NCI-H2081 treated with DMSO at 0.1 percent for 48 hours (cell line): ENCODE results near the gene BACE1-AS.
A peak's percentile ranks its signal among the peaks of the same experiment; 100 is the strongest.
"Not testable (repeated sequence)": the region's sequence is repeated elsewhere in the genome, so short reads cannot be mapped to it uniquely, and the experiment has no call there.

ENCODE experiments used
- DNase-seq: peaks from one replicate; lab custom pipeline; 2025; lab: John Stamatoyannopoulos, UW

Gene BACE1-AS

DNA sequence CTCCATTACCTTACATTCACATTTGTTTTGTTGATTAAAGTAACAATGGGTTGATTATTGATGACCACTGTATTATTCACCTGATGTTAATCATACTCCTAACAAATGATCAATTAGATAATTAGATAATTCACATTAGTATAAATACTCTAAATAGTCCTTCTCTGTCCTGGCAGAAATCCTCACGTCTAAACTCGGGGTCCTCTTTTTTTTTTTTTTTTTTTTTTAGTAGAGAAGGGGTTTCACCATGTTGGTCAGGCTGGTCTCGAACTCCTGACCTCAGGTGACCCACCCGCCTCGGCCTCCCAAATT lies 36.1 kb downstream of the BACE1-AS start:
- DNase-seq, result not testable (repeated sequence)

DNA sequence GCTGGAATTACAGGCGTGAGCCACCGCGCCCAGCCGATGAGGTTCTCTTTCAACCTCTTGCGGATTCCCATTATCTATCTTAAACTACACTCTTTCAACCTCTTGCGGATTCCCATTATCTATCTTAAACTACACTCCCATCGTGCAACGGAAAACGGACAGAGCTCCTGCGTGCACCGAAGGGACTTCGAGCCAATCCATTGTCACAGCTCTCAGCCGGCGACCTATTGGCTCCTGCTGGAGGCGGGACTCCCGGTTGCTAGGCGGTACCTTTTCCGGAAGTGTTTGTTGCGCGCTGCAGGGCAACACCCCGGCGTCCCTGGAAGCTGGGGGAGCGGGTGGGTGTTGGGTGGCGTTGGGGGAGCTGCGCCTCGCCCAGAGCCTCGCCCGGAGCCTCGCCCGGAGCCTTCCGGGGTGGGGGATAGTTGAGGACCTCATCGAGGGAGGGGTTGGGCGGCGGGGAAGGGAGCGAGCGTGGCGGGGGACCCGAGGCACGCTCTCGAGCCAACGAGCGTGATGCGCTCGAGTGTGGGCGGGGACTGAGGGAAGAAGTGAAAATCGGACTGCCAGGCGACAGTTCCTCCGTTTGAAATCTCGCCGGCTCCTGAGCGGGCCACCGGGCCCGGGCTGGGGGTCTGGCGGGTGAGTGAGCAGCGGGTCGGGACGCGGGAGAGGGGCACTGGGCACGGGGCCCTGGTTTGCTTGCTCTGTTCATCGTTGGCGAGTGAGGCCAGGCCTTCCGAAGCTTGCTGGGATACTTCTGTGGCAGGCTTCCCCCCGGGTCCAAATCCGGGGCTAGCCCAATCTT lies 36.6 kb downstream of the BACE1-AS start, which contains the start of gene CEP164:
TSS of gene CEP164 (plus strand) at position 288 of the 808 bp plus-strand sequence. CDS start 10,733 bp downstream, outside the sequence.
- peak; percentile 94 for DNase-seq

DNA sequence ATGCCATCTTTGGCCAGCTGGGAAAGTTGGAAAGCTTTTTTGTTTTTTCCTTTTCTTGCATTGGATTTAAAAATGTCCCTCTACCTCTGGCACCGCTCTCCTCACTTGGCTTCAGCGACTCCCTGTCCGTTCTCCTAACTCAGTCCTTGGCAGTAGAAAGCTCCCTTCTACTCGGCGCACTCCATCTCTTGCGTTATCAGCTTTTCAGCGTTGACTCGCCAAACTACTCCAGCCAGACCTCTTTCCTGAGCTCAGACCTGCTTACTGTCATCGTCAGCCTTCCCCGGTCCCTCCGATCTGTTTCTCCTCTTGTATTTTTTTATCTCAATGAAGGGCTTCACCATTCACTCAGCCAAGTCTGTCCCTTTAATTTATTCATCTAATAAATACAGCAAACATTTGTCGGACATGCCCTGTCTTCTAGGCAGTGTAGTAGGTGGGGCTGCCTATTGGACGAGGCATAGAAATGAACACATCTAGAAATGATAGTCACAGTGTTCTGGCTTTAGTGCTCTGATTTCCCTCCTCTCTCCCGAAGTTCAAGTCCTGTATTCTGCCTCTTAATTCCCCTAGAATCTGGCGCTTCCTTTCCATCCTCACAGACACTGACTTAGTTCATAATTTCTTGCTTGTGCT lies 37.3 kb downstream of the BACE1-AS start:
- DNase-seq, result no peak

- DNase-seq, result no peak
Measured at GRCh38 chr11:117332843-117333242, 41.7 kb downstream of the BACE1-AS start.

DNA sequence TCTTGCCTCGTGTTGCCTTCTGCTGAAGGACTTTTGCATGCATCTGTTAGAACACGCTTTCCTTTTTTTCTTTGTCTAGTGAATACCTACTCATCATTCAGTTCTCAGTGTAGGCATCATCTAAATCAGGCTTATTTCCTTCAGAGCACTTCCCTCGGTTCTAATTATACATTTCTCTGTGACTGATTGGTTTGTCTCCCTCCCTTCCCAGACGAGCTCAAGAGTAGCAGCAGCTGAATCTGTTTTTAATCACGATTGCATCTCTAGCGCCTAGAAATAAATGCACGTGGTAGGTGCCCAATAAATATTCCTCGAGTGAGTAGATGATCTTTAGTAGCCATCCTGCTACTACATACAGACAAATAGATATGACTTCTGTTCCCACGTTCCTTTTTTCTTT lies 42.8 kb downstream of the BACE1-AS start:
- DNase-seq, result no peak

DNA sequence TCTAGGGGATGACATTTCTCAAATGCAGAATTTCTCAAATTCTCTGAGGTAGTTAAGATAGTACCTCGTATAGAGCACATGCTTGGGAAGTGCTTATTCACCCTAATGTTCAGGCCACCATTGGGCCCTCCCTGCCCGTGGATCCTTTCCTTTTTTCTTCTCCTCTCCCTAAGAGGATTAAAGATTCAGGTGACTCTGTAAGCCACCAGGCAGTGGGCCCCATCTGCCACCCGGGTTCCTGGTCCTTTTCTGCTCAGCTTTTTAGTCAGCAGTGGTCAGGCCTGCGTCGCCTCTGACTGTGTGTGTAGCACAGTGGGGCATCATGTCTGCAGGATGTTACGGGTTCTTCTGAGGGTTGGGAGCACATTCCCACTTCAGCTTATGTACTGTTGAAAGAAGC lies 43.8 kb downstream of the BACE1-AS start:
- no peak for DNase-seq

DNA sequence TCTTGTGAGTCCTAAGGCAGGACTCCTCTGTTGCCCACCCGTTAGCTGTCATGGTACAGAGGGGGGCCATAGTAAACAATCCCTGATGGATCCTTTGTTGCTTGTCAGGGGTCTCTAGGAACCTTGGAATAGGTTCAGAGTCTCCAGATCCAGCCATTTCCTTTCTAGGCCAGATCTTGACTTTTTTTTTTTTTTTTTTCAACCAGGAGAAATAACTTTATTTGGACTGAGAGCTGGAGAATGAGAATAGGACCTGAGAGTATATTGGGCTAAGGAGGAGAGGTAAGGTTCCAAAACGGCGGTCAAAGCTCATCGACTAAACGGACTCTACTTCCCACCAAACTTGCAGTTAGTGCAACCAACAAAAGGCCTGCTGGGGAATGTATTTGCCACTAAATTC lies 44.3 kb downstream of the BACE1-AS start:
- no peak for DNase-seq

- DNase-seq, result no peak
Measured at GRCh38 chr11:117337076-117337475, 45.9 kb downstream of the BACE1-AS start.
